Suprapubic skin (tissue), 4 donors: ENCODE results near the gene MRM3. TPM values are rescaled to one million over a fixed set of nuclear protein-coding genes. Genes with fewer than 3 reads are reported as not detected.
"Not testable (repeated sequence)": the region's sequence is repeated elsewhere in the genome, so short reads cannot be mapped to it uniquely, and the experiment has no call there.

ENCODE experiments used
- DNase-seq, 2 donors: peaks; one replicate each; pipeline ENCODE4 v3.0.0-alpha.2; 2019; ENCODE audit warnings: low spot score in 2 of 2
- H3K27ac ChIP-seq: fragments of 200-600 bp; sonication (generic); one replicate; pipeline ENCODE4 v1.5.1; 2019
- H3K27me3 ChIP-seq: fragments of 200-600 bp; sonication (generic); one replicate; pipeline ENCODE4 v1.5.1; 2019
- H3K36me3 ChIP-seq: fragments of 200-600 bp; sonication (generic); one replicate; pipeline ENCODE4 v1.5.1; 2019
- H3K4me1 ChIP-seq: fragments of 200-600 bp; sonication (generic); one replicate; pipeline ENCODE4 v1.5.1; 2019
- H3K4me3 ChIP-seq: fragments of 200-600 bp; sonication (generic); one replicate; pipeline ENCODE4 v1.5.1; 2019; ENCODE audit warnings: mild to moderate bottlenecking
- H3K9me3 ChIP-seq: fragments of 200-600 bp; sonication (generic); one replicate; pipeline ENCODE4 v1.5.1; 2019
- CTCF ChIP-seq, 2 donors: fragments of 200-600 bp in 1 of 2; fragments of 450-650 bp in 1 of 2; sonication (generic) in 1 of 2; IDR thresholded peaks; one replicate each; pipeline ENCODE4 v1.5.1; 2016 to 2019; ENCODE audit warnings: antibody characterized with exemption in 2 of 2, mild to moderate bottlenecking in 1 of 2, moderate library complexity in 1 of 2
- EP300 ChIP-seq: sonication (generic); formaldehyde crosslinking; IDR thresholded peaks from one replicate; pipeline ENCODE4 v1.6.1; 2017; ENCODE audit warnings: antibody characterized with exemption
- POLR2A ChIP-seq, 2 donors: fragments of 450-650 bp; IDR thresholded peaks; one replicate each; pipeline ENCODE4 v1.6.1; 2017; ENCODE audit warnings: antibody characterized with exemption in 2 of 2, mild to moderate bottlenecking in 2 of 2, moderate library complexity in 2 of 2
- POLR2AphosphoS5 ChIP-seq, 3 donors: sonication (generic); formaldehyde crosslinking; IDR thresholded peaks; one replicate each; pipeline ENCODE4 v1.6.1; 2017; ENCODE audit warnings: antibody characterized with exemption in 3 of 3
- WGBS: methylation state at CpG from one replicate; pipeline ENCODE4 v1.1.5; 2018; 5-methylcytosine and 5-hydroxymethylcytosine counted together
- total RNA-seq, 4 donors: library from RNA; depleted of rRNA; stranded (reverse); fragments of >200 nt; gene quantifications; one replicate each; pipeline ENCODE4 v1.1.0, GENCODE V29; 2016

Gene MRM3
- total RNA-seq, 4 donors from 2014 or later: 27.3 to 42.6 (median 31.0) TPM

- Histone ChIP-seq H3K4me3 (no peak overlapping the region), H3K9me3 (no peaks in the 10 kb centered on the region), H3K27me3 (no peaks in the 10 kb centered on the region), H3K36me3 (peaks cover 63% of the 10 kb centered on the region), H3K4me1 (no peaks in the 10 kb centered on the region), H3K27ac (no peak overlapping the region)
- 94% methylated on average over 13 of the region's 19 CpGs for WGBS
- no peak for DNase-seq
- TF ChIP-seq POLR2A (IDR thresholded peaks at IDR 0.05) (no peak), POLR2AphosphoS5 (IDR thresholded peaks at IDR 0.05) (no peak), CTCF (IDR thresholded peaks at IDR 0.05) (no peak), EP300 (no peak)
Observed at GRCh38 chr17:819251-819650, 37.1 kb downstream of the MRM3 start.

DNA sequence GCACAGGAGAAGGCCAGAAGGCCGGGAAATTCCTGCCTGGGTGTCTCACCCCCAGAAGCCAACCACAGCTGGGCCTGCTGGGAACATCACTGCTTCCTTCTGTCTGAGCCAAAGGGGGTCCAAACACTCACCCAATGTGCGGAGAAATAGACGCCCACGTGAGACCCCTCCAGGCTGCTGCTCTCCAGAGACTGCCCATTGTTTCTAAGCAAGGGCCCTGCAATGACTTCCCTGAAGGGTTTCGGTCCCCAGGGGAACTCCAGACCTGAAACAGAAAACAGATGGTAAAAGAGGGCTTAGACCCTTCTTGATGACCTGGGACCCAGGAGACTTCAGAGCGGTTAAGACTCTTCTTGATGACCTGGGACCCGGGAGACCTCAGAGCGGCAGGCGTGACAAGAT, 41.3 kb downstream of the MRM3 start:
- H3K27ac ChIP-seq: no peak overlapping the region
- TF ChIP-seq POLR2AphosphoS5 (IDR thresholded peaks at IDR 0.05) (no peak), POLR2A (IDR thresholded peaks at IDR 0.05) (no peak), CTCF (IDR thresholded peaks at IDR 0.05) (no peak), EP300 (no peak)
- 92% methylated on average over 9 of the region's 9 CpGs for WGBS
- H3K4me3 ChIP-seq: no peak overlapping the region
- no peaks in the 10 kb centered on the region for H3K4me1 ChIP-seq
- H3K27me3 ChIP-seq: no peaks in the 10 kb centered on the region
- no peak for DNase-seq
- H3K36me3 ChIP-seq: peaks cover 42% of the 10 kb centered on the region
- H3K9me3 ChIP-seq: no peaks in the 10 kb centered on the region

DNA sequence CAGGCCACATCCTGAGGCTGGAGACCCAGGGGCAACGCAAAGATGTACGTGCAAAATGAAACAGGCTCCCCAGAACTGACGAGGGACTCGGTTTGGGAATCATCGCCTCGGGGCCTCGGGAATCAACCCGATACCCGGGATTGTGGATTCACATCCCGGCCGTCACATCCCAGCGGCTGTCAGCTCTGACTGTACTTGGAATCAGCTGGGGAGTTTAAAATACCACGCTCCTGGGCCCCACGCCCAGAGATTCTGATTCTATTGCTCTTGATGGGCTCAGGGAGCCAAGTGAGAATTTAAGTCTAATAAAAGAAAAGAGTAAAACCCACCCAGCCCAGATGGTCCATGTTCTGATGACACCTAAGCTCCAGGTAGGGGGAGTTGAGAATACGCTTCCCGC, 42.2 kb downstream of the MRM3 start:
- Histone ChIP-seq H3K27me3 (no peaks in the 10 kb centered on the region), H3K9me3 (no peaks in the 10 kb centered on the region), H3K4me1 (no peaks in the 10 kb centered on the region), H3K27ac (no peak overlapping the region), H3K36me3 (peaks cover 35% of the 10 kb centered on the region), H3K4me3 (no peak overlapping the region)
- 98% methylated on average over 12 of the region's 16 CpGs for WGBS
- TF ChIP-seq EP300: no peak
- no peak for DNase-seq

DNA sequence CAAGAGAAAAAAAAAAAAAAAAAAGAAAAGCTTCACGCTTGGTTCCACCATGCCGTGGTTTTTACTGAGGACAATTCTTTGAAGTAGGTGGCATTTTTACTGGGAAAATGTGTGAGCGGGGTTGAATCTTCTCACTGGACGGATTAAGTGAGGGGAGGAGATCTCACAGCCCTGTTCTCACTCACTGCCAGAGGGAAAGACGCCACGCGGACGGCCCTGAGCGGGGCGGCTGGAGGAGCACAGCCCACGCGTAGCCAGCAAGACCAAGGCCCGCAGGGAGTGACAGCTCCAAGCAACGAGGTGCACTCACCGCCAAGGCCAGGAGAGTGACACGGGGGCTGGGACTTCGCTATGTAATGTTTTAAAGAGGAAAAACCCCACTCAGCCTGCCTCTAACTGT, 43.1 kb downstream of the MRM3 start:
- Histone ChIP-seq H3K9me3 (no peaks in the 10 kb centered on the region), H3K27me3 (no peaks in the 10 kb centered on the region), H3K4me1 (no peaks in the 10 kb centered on the region), H3K27ac (no peak overlapping the region), H3K4me3 (no peak overlapping the region), H3K36me3 (peaks cover 29% of the 10 kb centered on the region)
- DNase-seq: no peak
- WGBS: 89% methylated on average over 9 of the region's 17 CpGs
- TF ChIP-seq POLR2AphosphoS5 (IDR thresholded peaks at IDR 0.05) (no peak), EP300 (no peak), POLR2A (IDR thresholded peaks at IDR 0.05) (no peak), CTCF (IDR thresholded peaks at IDR 0.05) (no peak)

GRCh38 chr17:826778-827177, 44.6 kb downstream of the MRM3 start:
- no peak overlapping the region for H3K4me3 ChIP-seq
- H3K4me1 ChIP-seq: no peaks in the 10 kb centered on the region
- no peak overlapping the region for H3K27ac ChIP-seq
- H3K9me3 ChIP-seq: no peaks in the 10 kb centered on the region
- WGBS: 95% methylated on average over 21 of the region's 21 CpGs
- H3K27me3 ChIP-seq: no peaks in the 10 kb centered on the region
- DNase-seq: no peak
- H3K36me3 ChIP-seq: peaks cover 29% of the 10 kb centered on the region
- no peak for TF ChIP-seq POLR2AphosphoS5 (IDR thresholded peaks at IDR 0.05)
- no peak for TF ChIP-seq CTCF (IDR thresholded peaks at IDR 0.05)
- no peak for TF ChIP-seq EP300
- no peak for TF ChIP-seq POLR2A (IDR thresholded peaks at IDR 0.05)

DNA sequence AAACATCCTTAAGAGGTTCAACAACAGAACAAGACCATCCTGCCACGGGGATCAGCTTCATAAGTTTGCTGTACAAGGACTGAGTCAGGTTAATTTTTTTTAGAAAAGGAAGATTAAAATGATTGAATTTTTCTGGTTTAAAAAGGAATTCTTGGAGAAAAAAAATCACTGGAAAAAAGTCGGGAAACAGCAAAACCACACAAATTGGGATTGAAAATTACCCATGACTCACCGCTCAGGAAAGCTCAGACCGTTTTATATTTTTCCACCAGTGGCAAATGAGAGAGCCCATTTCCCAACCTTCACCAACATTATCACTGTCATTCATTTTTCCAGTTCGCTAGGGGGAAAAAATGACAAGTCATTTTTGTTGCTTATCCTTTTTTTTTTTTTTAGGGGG, 46.6 kb downstream of the MRM3 start:
- WGBS: 83% methylated on average over 5 of the region's 5 CpGs
- H3K4me3 ChIP-seq: no peak overlapping the region
- no peaks in the 10 kb centered on the region for H3K27me3 ChIP-seq
- H3K27ac ChIP-seq: no peak overlapping the region
- H3K4me1 ChIP-seq: no peaks in the 10 kb centered on the region
- peaks cover 12% of the 10 kb centered on the region for H3K36me3 ChIP-seq
- no peak for DNase-seq
- TF ChIP-seq POLR2AphosphoS5 (IDR thresholded peaks at IDR 0.05): no peak
- no peaks in the 10 kb centered on the region for H3K9me3 ChIP-seq

- not testable (repeated sequence) for H3K27ac ChIP-seq, H3K4me3 ChIP-seq, H3K27me3 ChIP-seq, H3K4me1 ChIP-seq, H3K9me3 ChIP-seq, DNase-seq
- peaks cover 12% of the 10 kb centered on the region for H3K36me3 ChIP-seq
- WGBS: 79% methylated on average over 3 of the region's 3 CpGs
Observed at GRCh38 chr17:829614-830013, 47.5 kb downstream of the MRM3 start.
